Activated naive CD4-positive, alpha-beta T cell treated with anti-CD3 and anti-CD28 coated beads, Interleukin-2, amount 50 U/mL, for 24 hours (primary cell): ENCODE results near the gene PLEKHH3.

Source experiments
- H3K27ac Mint-ChIP-seq: one replicate; pipeline ENCODE4 v1.8.0; 2021; ENCODE audit warnings: mild to moderate bottlenecking, mixed read lengths
- H3K27me3 Mint-ChIP-seq: one replicate; pipeline ENCODE4 v1.8.0; 2021; ENCODE audit warnings: mixed read lengths
- H3K36me3 Mint-ChIP-seq: one replicate; pipeline ENCODE4 v1.8.0; 2021; ENCODE audit warnings: mixed read lengths
- H3K4me1 Mint-ChIP-seq: one replicate; pipeline ENCODE4 v1.8.0; 2021; ENCODE audit warnings: mixed read lengths
- H3K4me3 Mint-ChIP-seq: one replicate; pipeline ENCODE4 v1.8.0; 2021; ENCODE audit warnings: mild to moderate bottlenecking, mixed read lengths
- H3K9me3 Mint-ChIP-seq: one replicate; pipeline ENCODE4 v1.8.0; 2021; ENCODE audit warnings: mixed read lengths

Gene PLEKHH3

GRCh38 chr17:42677921-42678781 lies 1.4 kb upstream of the PLEKHH3 start:
- H3K4me3 Mint-ChIP-seq, result peak overlapping the region; percentile 91
- H3K4me1 Mint-ChIP-seq, result peaks cover 58% of the 10 kb centered on the region
- H3K27me3 Mint-ChIP-seq, result peaks cover 28% of the 10 kb centered on the region
- H3K27ac Mint-ChIP-seq, result peak overlapping the region; percentile 38
- H3K36me3 Mint-ChIP-seq, result no peaks in the 10 kb centered on the region
- no peaks in the 10 kb centered on the region for H3K9me3 Mint-ChIP-seq

- no peaks in the 10 kb centered on the region for H3K36me3 Mint-ChIP-seq
- peaks cover 24% of the 10 kb centered on the region for H3K27me3 Mint-ChIP-seq
- H3K4me3 Mint-ChIP-seq, result peak overlapping the region; percentile 91
- H3K27ac Mint-ChIP-seq, result peak overlapping the region; percentile 72
- H3K9me3 Mint-ChIP-seq, result no peaks in the 10 kb centered on the region
- H3K4me1 Mint-ChIP-seq, result peaks cover 49% of the 10 kb centered on the region
These were observed 441 bp upstream of the PLEKHH3 start for GRCh38 chr17:42677012-42677857.

- peaks cover 47% of the 10 kb centered on the region for H3K4me1 Mint-ChIP-seq
- H3K36me3 Mint-ChIP-seq, result no peaks in the 10 kb centered on the region
- peak overlapping the region; percentile 65 for H3K4me3 Mint-ChIP-seq
- no peaks in the 10 kb centered on the region for H3K9me3 Mint-ChIP-seq
- peaks cover 21% of the 10 kb centered on the region for H3K27me3 Mint-ChIP-seq
- no peak overlapping the region for H3K27ac Mint-ChIP-seq
These were observed 800 bp downstream of the PLEKHH3 start for GRCh38 chr17:42675965-42676423.

- Mint-ChIP-seq H3K36me3 (no peaks in the 10 kb centered on the region), H3K9me3 (no peaks in the 10 kb centered on the region), H3K4me3 (peak overlapping the region; percentile 30), H3K27me3 (peaks cover 19% of the 10 kb centered on the region), H3K4me1 (peaks cover 49% of the 10 kb centered on the region), H3K27ac (no peak overlapping the region)
These were observed 1.3 kb downstream of the PLEKHH3 start for GRCh38 chr17:42675348-42675964.

- peaks cover 49% of the 10 kb centered on the region for H3K4me1 Mint-ChIP-seq
- peak overlapping the region; percentile 51 for H3K27ac Mint-ChIP-seq
These were observed 1.9 kb downstream of the PLEKHH3 start for GRCh38 chr17:42674755-42675347.

GRCh38 chr17:42673885-42674754 lies 2.7 kb downstream of the PLEKHH3 start:
- H3K27ac Mint-ChIP-seq, result no peak overlapping the region
- no peaks in the 10 kb centered on the region for H3K36me3 Mint-ChIP-seq
- H3K4me3 Mint-ChIP-seq, result peak overlapping the region; percentile 42
- H3K27me3 Mint-ChIP-seq, result peaks cover 24% of the 10 kb centered on the region
- H3K4me1 Mint-ChIP-seq, result peaks cover 48% of the 10 kb centered on the region
- H3K9me3 Mint-ChIP-seq, result no peaks in the 10 kb centered on the region

More at GRCh38 chr17:42674755-42675347, 1.9 kb downstream of the PLEKHH3 start:
- no peaks in the 10 kb centered on the region for H3K36me3 Mint-ChIP-seq
- no peaks in the 10 kb centered on the region for H3K9me3 Mint-ChIP-seq
- peaks cover 21% of the 10 kb centered on the region for H3K27me3 Mint-ChIP-seq
- peak overlapping the region; percentile 27 for H3K4me3 Mint-ChIP-seq

GRCh38 chr17:42673266-42673884 lies 3.4 kb downstream of the PLEKHH3 start:
- Mint-ChIP-seq H3K9me3 (no peaks in the 10 kb centered on the region), H3K4me1 (peaks cover 44% of the 10 kb centered on the region), H3K27me3 (peaks cover 24% of the 10 kb centered on the region), H3K27ac (no peak overlapping the region), H3K4me3 (no peak overlapping the region), H3K36me3 (no peaks in the 10 kb centered on the region)

GRCh38 chr17:42672038-42672437 lies 4.8 kb downstream of the PLEKHH3 start:
- no peaks in the 10 kb centered on the region for H3K9me3 Mint-ChIP-seq
- H3K4me3 Mint-ChIP-seq, result no peak overlapping the region
- H3K27me3 Mint-ChIP-seq, result peaks cover 24% of the 10 kb centered on the region
- peaks cover 36% of the 10 kb centered on the region for H3K4me1 Mint-ChIP-seq
- no peaks in the 10 kb centered on the region for H3K36me3 Mint-ChIP-seq
- H3K27ac Mint-ChIP-seq, result no peak overlapping the region

GRCh38 chr17:42670789-42671657 lies 5.8 kb downstream of the PLEKHH3 start:
- Mint-ChIP-seq H3K4me3 (peak overlapping the region; percentile 69), H3K9me3 (no peaks in the 10 kb centered on the region), H3K4me1 (peaks cover 33% of the 10 kb centered on the region), H3K36me3 (no peaks in the 10 kb centered on the region), H3K27me3 (peaks cover 22% of the 10 kb centered on the region), H3K27ac (no peak overlapping the region)

- H3K27ac Mint-ChIP-seq, result no peak overlapping the region
- peaks cover 22% of the 10 kb centered on the region for H3K27me3 Mint-ChIP-seq
- peaks cover 33% of the 10 kb centered on the region for H3K4me1 Mint-ChIP-seq
- H3K4me3 Mint-ChIP-seq, result peak overlapping the region; percentile 63
- peaks cover 4% of the 10 kb centered on the region for H3K36me3 Mint-ChIP-seq
- no peaks in the 10 kb centered on the region for H3K9me3 Mint-ChIP-seq
These were observed 6.6 kb downstream of the PLEKHH3 start for GRCh38 chr17:42669977-42670788.

- Mint-ChIP-seq H3K27ac (no peak overlapping the region), H3K27me3 (peaks cover 20% of the 10 kb centered on the region), H3K9me3 (no peaks in the 10 kb centered on the region), H3K4me3 (peak overlapping the region; percentile 60), H3K4me1 (peaks cover 30% of the 10 kb centered on the region), H3K36me3 (peaks cover 4% of the 10 kb centered on the region)
These were observed 7.2 kb downstream of the PLEKHH3 start for GRCh38 chr17:42669705-42669976.

- Mint-ChIP-seq H3K9me3 (no peaks in the 10 kb centered on the region), H3K36me3 (peaks cover 4% of the 10 kb centered on the region), H3K27me3 (peaks cover 11% of the 10 kb centered on the region), H3K4me3 (no peak overlapping the region), H3K4me1 (peaks cover 24% of the 10 kb centered on the region), H3K27ac (no peak overlapping the region)
These were observed 9.5 kb downstream of the PLEKHH3 start for GRCh38 chr17:42667088-42667951.
